ENCODE data around the gene GNG3.

DNA sequence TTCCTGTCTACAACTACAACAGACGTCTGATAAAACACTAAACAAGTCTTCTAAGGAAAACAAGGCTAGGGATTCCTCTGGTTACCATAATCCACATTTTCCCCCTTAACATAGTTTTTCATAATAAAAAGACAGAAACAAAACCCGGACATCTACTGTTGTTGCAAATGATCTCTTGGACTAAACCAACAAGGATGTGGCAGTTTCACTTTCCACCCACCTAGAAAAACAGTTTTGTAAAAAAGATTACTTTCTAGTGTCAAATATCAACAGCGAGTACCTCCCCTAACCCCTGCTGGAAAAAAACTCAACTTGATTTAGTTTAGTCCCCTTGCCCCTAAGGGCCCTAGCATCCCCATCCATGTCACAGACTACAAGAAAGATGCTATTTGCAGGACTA lies 5.4 kb downstream of the GNG3 start:
- TF ChIP-seq, protein P1, sequence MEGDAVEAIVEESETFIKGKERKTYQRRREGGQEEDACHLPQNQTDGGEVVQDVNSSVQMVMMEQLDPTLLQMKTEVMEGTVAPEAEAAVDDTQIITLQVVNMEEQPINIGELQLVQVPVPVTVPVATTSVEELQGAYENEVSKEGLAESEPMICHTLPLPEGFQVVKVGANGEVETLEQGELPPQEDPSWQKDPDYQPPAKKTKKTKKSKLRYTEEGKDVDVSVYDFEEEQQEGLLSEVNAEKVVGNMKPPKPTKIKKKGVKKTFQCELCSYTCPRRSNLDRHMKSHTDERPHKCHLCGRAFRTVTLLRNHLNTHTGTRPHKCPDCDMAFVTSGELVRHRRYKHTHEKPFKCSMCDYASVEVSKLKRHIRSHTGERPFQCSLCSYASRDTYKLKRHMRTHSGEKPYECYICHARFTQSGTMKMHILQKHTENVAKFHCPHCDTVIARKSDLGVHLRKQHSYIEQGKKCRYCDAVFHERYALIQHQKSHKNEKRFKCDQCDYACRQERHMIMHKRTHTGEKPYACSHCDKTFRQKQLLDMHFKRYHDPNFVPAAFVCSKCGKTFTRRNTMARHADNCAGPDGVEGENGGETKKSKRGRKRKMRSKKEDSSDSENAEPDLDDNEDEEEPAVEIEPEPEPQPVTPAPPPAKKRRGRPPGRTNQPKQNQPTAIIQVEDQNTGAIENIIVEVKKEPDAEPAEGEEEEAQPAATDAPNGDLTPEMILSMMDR (IDR thresholded peaks at IDR 0.05) = no peak
- no peak for TF ChIP-seq POLR2A (IDR thresholded peaks at IDR 0.05; ENCODE audit: low read depth)
